Heart right ventricle (tissue), 16 donors: ENCODE results near the gene ADGRD2. TPM values are rescaled to one million over a fixed set of nuclear protein-coding genes. Genes with fewer than 3 reads are reported as not detected.

Experiments
- ATAC-seq, 8 donors: fragments of 200-7000 bp; cut with Tn5 transposase; one replicate each; pipeline ENCODE4 v1.9.1; 2020; ENCODE audit warnings: mild to moderate bottlenecking in 8 of 8, moderate library complexity in 8 of 8, moderate number of reproducible peaks in 1 of 8
- DNase-seq, 2 donors: peaks; one replicate each; pipeline ENCODE4 v3.0.0-alpha.2; 2020
- H3K27ac ChIP-seq, 10 donors: fragments of 200-600 bp; sonication (generic) in 2 of 10; one replicate each; pipeline versions ENCODE4 v1.5.0 to v1.8.0; 2020 to 2022; ENCODE audit warnings: mild to moderate bottlenecking in 3 of 10
- H3K27me3 ChIP-seq, 7 donors: fragments of 200-600 bp; one replicate each; pipeline ENCODE4 v1.8.0; 2021 to 2022; ENCODE audit warnings: mild to moderate bottlenecking in 2 of 7
- H3K36me3 ChIP-seq, 9 donors: fragments of 200-600 bp; sonication (generic) in 1 of 9; one replicate each; pipeline versions ENCODE4 v1.5.0 to v1.8.0; 2020 to 2022; ENCODE audit warnings: mild to moderate bottlenecking in 2 of 9
- H3K4me1 ChIP-seq, 9 donors: fragments of 200-600 bp; sonication (generic) in 1 of 9; one replicate each; pipeline versions ENCODE4 v1.5.0 to v1.8.0; 2020 to 2022; ENCODE audit warnings: mild to moderate bottlenecking in 4 of 9
- H3K4me3 ChIP-seq, 10 donors: fragments of 200-600 bp; sonication (generic) in 2 of 10; one replicate each; pipeline versions ENCODE4 v1.5.0 to v1.8.0; 2020 to 2022; ENCODE audit warnings: mild to moderate bottlenecking in 7 of 10, moderate library complexity in 2 of 10
- H3K9me3 ChIP-seq, 11 donors: fragments of 200-600 bp in 10 of 11; sonication (generic) in 2 of 11; one replicate each; pipeline versions ENCODE4 v1.5.0 to v1.8.0; 2013 to 2022; ENCODE audit warnings: mild to moderate bottlenecking in 2 of 11, control low read depth in 1 of 11, moderate library complexity in 1 of 11
- CTCF ChIP-seq, 9 donors: fragments of 200-600 bp; sonication (generic) in 2 of 9; IDR thresholded peaks; one replicate each; pipeline versions ENCODE4 v1.5.0 to v1.8.0; 2021 to 2022; ENCODE audit warnings: antibody characterized with exemption in 9 of 9, mild to moderate bottlenecking in 5 of 9, moderate library complexity in 1 of 9
- WGBS, 2 donors: extraction: QIAGEN DNeasy Blood & Tissue Kit; methylation state at CpG; one replicate each; pipeline ENCODE4 v1.1.7; 2013; ENCODE audit warnings: inconsistent platforms in 1 of 2; 5-methylcytosine and 5-hydroxymethylcytosine counted together
- intact Hi-C, 10 donors: fragments of 100-400 bp; cut with DNase I; formaldehyde crosslinking; loops; one replicate each; pipeline versions ENCODE4 v1.11.1 to v1.14.2; 2022
- polyA plus RNA-seq, 2 donors: library from polyadenylated mRNA; stranded (reverse); fragments of 200-250 nt; gene quantifications; one replicate each; pipeline ENCODE4 v1.2.3, GENCODE V29; 2013
- total RNA-seq, 10 donors: library from RNA; stranded (reverse); fragmentation: NEBNext Ultra II Directional in 3 of 10; extraction: Animal tissue kit (Norgen Biotek cat#: 25700) in 3 of 10; gene quantifications; one replicate each; pipeline versions ENCODE4 v1.2.1 to v1.2.4, GENCODE V29; 2021 to 2023
- donor health status: Arrhythmogenic right ventricular cardiomyopathy.
- donor health status: ischemic (EF 13 %, LVEDD 7.1; RV severe dilation, severe dysfunction).
- donor health status: healthy with polysubstance abuse.
- donor health status: DM: no; HTN: yes; CAD: no.
- donor health status: DM: no; HTN: no; CAD: no.
- donor health status: ischemic (EF 25% LVEDD 6.9; RV normal size, moderate dysfunction).
- donor health status: ischemic (EF 25% LVEDD 5.7; RV mildly dilated, moderate dysfunction).
- donor health status: healthy.
- donor health status: DM: yes; HTN: yes; CAD: no.
- donor health status: Ischemic cardiomyopathy.
- donor health status: ischemic (EF 35%, LVEDD 5.7; RV mildly dilated, moderate dysfunction).
- donor health status: nonischemic (EF 11% LVEDD 7.7; RV severe dilation, severe dysfunction).
- donor health status: DM: yes; HTN: yes; CAD: no.
- donor health status: PGD.
- donor health status: ischemic (EF 29% LVEDD 5.4; RV normal size, mild dysfunction).
- donor health status: nonischemic (EF 23%, LVEDD 6.1; RV moderate dilation, normal function).

ADGRD2 gene
- total and polyA plus RNA-seq, 12 donors, result 0.03 to 0.68 TPM; not detected in 10

- no peak for TF ChIP-seq CTCF (IDR thresholded peaks at IDR 0.05)
- no peak overlapping the region for H3K27ac ChIP-seq
- H3K9me3 ChIP-seq, result no peaks in the 10 kb centered on the region
- intact Hi-C loops, result no loop called here
- H3K27me3 ChIP-seq, result peaks cover 16 to 36% (median 31%) of the 10 kb centered on the region in 7 donors
- ATAC-seq, result no peak
- no peaks in the 10 kb centered on the region for H3K36me3 ChIP-seq
- H3K4me1 ChIP-seq, result peaks cover 0 to 17% (median 11%) of the 10 kb centered on the region in 9 donors
- DNase-seq, result no peak
- WGBS, 2 donors, result 83 to 88% methylated on average over 11 of the region's 11 CpGs
- H3K4me3 ChIP-seq, result no peak overlapping the region
These were observed 57.7 kb downstream of the ADGRD2 start for GRCh38 chr9:124507880-124508423.

GRCh38 chr9:124510650-124511425 is 60.6 kb downstream of the ADGRD2 start:
- Histone ChIP-seq H3K27me3 (peaks cover 0 to 10% (median 5%) of the 10 kb centered on the region in 7 donors), H3K27ac (no peak overlapping the region), H3K4me3 (no peak overlapping the region), H3K4me1 (peaks cover 0 to 20% (median 10%) of the 10 kb centered on the region in 9 donors), H3K36me3 (no peaks in the 10 kb centered on the region), H3K9me3 (no peaks in the 10 kb centered on the region)
- DNase-seq, result no peak
- intact Hi-C loops, result no loop called here
- ATAC-seq, result no peak
- WGBS, 2 donors, result 87% methylated on average over 9 of the region's 9 CpGs
- TF ChIP-seq CTCF (IDR thresholded peaks at IDR 0.05), result no peak

- WGBS, 2 donors, result 85 to 87% methylated on average over 6 of the region's 6 CpGs
- DNase-seq (no peak), ATAC-seq (no peak)
- no peak for TF ChIP-seq CTCF (IDR thresholded peaks at IDR 0.05)
- intact Hi-C loops, result no loop called here
- peaks cover 0 to 4% (median 0%) of the 10 kb centered on the region in 7 donors for H3K27me3 ChIP-seq
- H3K36me3 ChIP-seq, result no peaks in the 10 kb centered on the region
- H3K4me3 ChIP-seq, result no peak overlapping the region
- H3K27ac ChIP-seq, result no peak overlapping the region
- peaks cover 0 to 20% (median 10%) of the 10 kb centered on the region in 9 donors for H3K4me1 ChIP-seq
- H3K9me3 ChIP-seq, result no peaks in the 10 kb centered on the region
These were observed 61.2 kb downstream of the ADGRD2 start for GRCh38 chr9:124511426-124511840.

- Histone ChIP-seq H3K27me3 (peaks cover 0 to 3% (median 0%) of the 10 kb centered on the region in 7 donors), H3K9me3 (no peaks in the 10 kb centered on the region), H3K36me3 (no peaks in the 10 kb centered on the region), H3K4me1 (peaks cover 0 to 20% (median 10%) of the 10 kb centered on the region in 9 donors), H3K4me3 (no peak overlapping the region), H3K27ac (no peak overlapping the region)
- 50 to 62% methylated on average over 22 to 23 of the region's 23 CpGs for WGBS, 2 donors
- no peak for DNase-seq
- intact Hi-C loops, result no loop called here
- peak in 1 of 8 donors; percentile 28 for ATAC-seq
- TF ChIP-seq CTCF (IDR thresholded peaks at IDR 0.05), result no peak
These were observed 61.9 kb downstream of the ADGRD2 start for GRCh38 chr9:124511891-124512805.
